B cell (primary cell): ENCODE data around the gene SNED1. TPM values are rescaled to one million over a fixed set of nuclear protein-coding genes. Genes with fewer than 3 reads are reported as not detected.

ENCODE experiments used
- ATAC-seq: fragments of 200-7000 bp; cut with Tn5 transposase; one replicate; pipeline ENCODE4 v1.10.0; 2021; ENCODE audit warnings: low read depth, mild to moderate bottlenecking, moderate number of reproducible peaks, moderate library complexity
- CTCF ChIA-PET: fragments of 350-600 bp; sonication (Branson Sonifier 250); formaldehyde crosslinking; loops from one replicate; lab custom pipeline; 2021; ENCODE audit warnings: antibody characterized with exemption, inconsistent platforms; lab: Charles Lee
- POLR2A ChIA-PET: fragments of 350-600 bp; sonication (Branson Sonifier 250); formaldehyde crosslinking; loops from one replicate; lab custom pipeline; 2021; ENCODE audit warnings: antibody characterized with exemption; lab: Charles Lee
- DNase-seq: peaks from one replicate; pipeline ENCODE4 v3.0.0; 2013
- H2AFZ ChIP-seq: 2 replicates; pipeline ENCODE4 v1.6.1; 2012; ENCODE audit warnings: mild to moderate bottlenecking, low read depth, low read length; ENCODE audit not compliant: insufficient read depth, poor library complexity, severe bottlenecking
- H3K27ac ChIP-seq, 2 donors: 1 replicate in 1 of 2; 2 replicates in 1 of 2; pipeline ENCODE4 v1.5.1; 2012 to 2013; ENCODE audit warnings: low read length in 2 of 2, mild to moderate bottlenecking in 2 of 2, moderate library complexity in 1 of 2
- H3K27me3 ChIP-seq, 4 experiments: fragments of 200-600 bp in 1 of 4; sonication (generic) in 1 of 4; replicated peaks in 1 of 4; 1 replicate in 2 of 4; 2 replicates in 2 of 4; pipeline versions ENCODE4 v1.6.1 to v1.7.0; 2013 to 2016; ENCODE audit warnings: low read length in 3 of 4, mild to moderate bottlenecking in 2 of 4, mixed read lengths in 1 of 4, moderate library complexity in 1 of 4; ENCODE audit not compliant: insufficient read depth in 4 of 4, control insufficient read depth in 3 of 4; ENCODE audit errors: control extremely low read depth in 1 of 4
- H3K36me3 ChIP-seq, 2 experiments: replicated peaks in 1 of 2; 1 replicate in 1 of 2; 2 replicates in 1 of 2; pipeline versions ENCODE4 v1.6.1 to v1.7.1; 2013; ENCODE audit warnings: low read length in 1 of 2; ENCODE audit not compliant: insufficient read depth in 2 of 2, control insufficient read depth in 1 of 2; ENCODE audit errors: control extremely low read depth in 1 of 2, extremely low read depth in 1 of 2
- H3K4me1 ChIP-seq, 2 donors: fragments of 200-600 bp in 1 of 2; sonication (generic) in 1 of 2; 1 replicate in 1 of 2; 2 replicates in 1 of 2; pipeline versions ENCODE4 v1.5.1 to v1.6.1; 2013 to 2017; ENCODE audit warnings: low read length in 2 of 2; ENCODE audit not compliant: control insufficient read depth in 2 of 2, insufficient read depth in 2 of 2
- H3K4me2 ChIP-seq: replicated peaks from 2 replicates; pipeline ENCODE3; 2012; ENCODE audit warnings: mild to moderate bottlenecking, low read depth, low read length; ENCODE audit not compliant: poor library complexity, severe bottlenecking
- H3K4me3 ChIP-seq, 5 experiments: fragments of 200-600 bp in 1 of 5; sonication (generic) in 1 of 5; 1 replicate in 3 of 5; 2 replicates in 2 of 5; pipeline versions ENCODE4 v1.5.1 to v1.7.0; 2011 to 2016; ENCODE audit warnings: low read length in 4 of 5, mild to moderate bottlenecking in 4 of 5, low read depth in 2 of 5, control low read depth in 1 of 5, moderate library complexity in 1 of 5; ENCODE audit not compliant: insufficient read depth in 1 of 5; ENCODE audit errors: control extremely low read depth in 1 of 5, extremely low read depth in 1 of 5
- H3K79me2 ChIP-seq: fragments of 200-600 bp; sonication (generic); one replicate; pipeline ENCODE4 v1.6.0; 2016; ENCODE audit warnings: low read length; ENCODE audit not compliant: control insufficient read depth, insufficient read depth
- H3K9ac ChIP-seq: fragments of 200-600 bp; sonication (generic); 2 replicates; pipeline ENCODE4 v1.6.1; 2017; ENCODE audit warnings: mild to moderate bottlenecking, low read length, moderate library complexity
- H3K9me3 ChIP-seq, 3 donors: one replicate each; pipeline versions ENCODE4 v1.6.1 to v1.7.1; 2013; ENCODE audit warnings: low read length in 2 of 3; ENCODE audit not compliant: control insufficient read depth in 2 of 3, insufficient read depth in 1 of 3; ENCODE audit errors: control extremely low read depth in 1 of 3
- H4K20me1 ChIP-seq: 2 replicates; pipeline ENCODE4 v1.6.0; 2012; ENCODE audit warnings: mild to moderate bottlenecking, low read length; ENCODE audit not compliant: insufficient read depth, control insufficient read depth, poor library complexity, severe bottlenecking
- H3K27ac Mint-ChIP-seq: one replicate; pipeline ENCODE4 v1.8.0; 2021; ENCODE audit warnings: mixed read lengths
- H3K27me3 Mint-ChIP-seq: one replicate; pipeline ENCODE4 v1.8.0; 2021; ENCODE audit warnings: mixed read lengths
- H3K4me1 Mint-ChIP-seq: one replicate; pipeline ENCODE4 v1.8.0; 2021; ENCODE audit warnings: mixed read lengths
- H3K4me3 Mint-ChIP-seq: one replicate; pipeline ENCODE4 v1.8.0; 2021; ENCODE audit warnings: mixed read lengths
- H3K9me3 Mint-ChIP-seq: one replicate; pipeline ENCODE4 v1.8.0; 2022; ENCODE audit warnings: mixed read lengths; ENCODE audit not compliant: insufficient read depth
- CTCF ChIP-seq: fragments of 200-600 bp; IDR thresholded peaks from one replicate; pipeline ENCODE4 v1.8.0; 2022; ENCODE audit warnings: antibody characterized with exemption, mild to moderate bottlenecking
- EZH2 ChIP-seq: IDR thresholded peaks from 2 replicates; pipeline ENCODE4 v1.6.1; 2012; ENCODE audit warnings: borderline replicate concordance, low read depth, mild to moderate bottlenecking, moderate library complexity, low read length; ENCODE audit not compliant: insufficient read depth, poor library complexity, severe bottlenecking
- WGBS: methylation state at CpG from one replicate; pipeline ENCODE4 v1.1.5; 2013; ENCODE audit warnings: missing lambda C conversion rate; ENCODE audit not compliant: insufficient coverage; 5-methylcytosine and 5-hydroxymethylcytosine counted together
- intact Hi-C: fragments of 100-400 bp; cut with micrococcal nuclease; formaldehyde crosslinking; loops from one replicate; pipeline ENCODE4 v1.10.0; 2022
- polyA plus RNA-seq: library from polyadenylated mRNA; depleted of rRNA; stranded (reverse); fragments of >200 nt; gene quantifications from 2 replicates; pipeline ENCODE4 v1.2.3, GENCODE V29; 2012
- total RNA-seq, 2 donors: library from RNA; stranded (reverse); fragments of 120-200 nt in 1 of 2; gene quantifications; 1 replicate in 1 of 2; 2 replicates in 1 of 2; pipeline versions ENCODE4 v1.2.3 to v1.2.4, GENCODE V29; 2013 to 2022

Gene SNED1
- total and polyA plus RNA-seq, 2 donors (not counting 1 experiment from before 2014, with no cell fraction given), result 25.5 to 336 TPM

GRCh38 chr2:240997141-240997855 lies 1.1 kb upstream of the SNED1 start:
- intact Hi-C loops, result loop anchor here (5.0 kb wide), 1 partner anchor 65 kb away; no protein-coding TSS in a partner anchor
- CTCF ChIA-PET, result no interaction called here

More at GRCh38 chr2:240997141-240997855, 1.1 kb upstream of the SNED1 start:
- Histone ChIP-seq H3K27ac (no peak overlapping the region), H3K79me2 (no peaks in the 10 kb centered on the region), H3K27me3 (peaks cover 0 to 37% (median 8%) of the 10 kb centered on the region in 4 experiments), H2AFZ (no peak overlapping the region), H3K9ac (no peak overlapping the region), H3K4me3 (no peak overlapping the region), H3K9me3 (peaks cover 0 to 10% (median 0%) of the 10 kb centered on the region in 3 donors), H4K20me1 (no peaks in the 10 kb centered on the region), H3K36me3 (no peaks in the 10 kb centered on the region), H3K4me1 (peaks cover 7 to 8% of the 10 kb centered on the region in 2 donors), H3K4me2 (peak overlapping the region; percentile 74)
- peaks cover 11% of the 10 kb centered on the region for H3K4me1 Mint-ChIP-seq
- no peak for TF ChIP-seq CTCF
- no peak for TF ChIP-seq EZH2
- WGBS, result 66% methylated on average over 16 of the region's 16 CpGs
- peak overlapping the region; percentile 74 for H3K4me3 Mint-ChIP-seq
- peaks cover 36% of the 10 kb centered on the region for H3K27me3 Mint-ChIP-seq
- ATAC-seq (no peak), DNase-seq (no peak)
- H3K27ac Mint-ChIP-seq, result no peak overlapping the region
- H3K9me3 Mint-ChIP-seq, result no peaks in the 10 kb centered on the region
- POLR2A ChIA-PET, result no interaction called here
